ENCODE measurements around the gene REV1. TPM values are rescaled to one million over a fixed set of nuclear protein-coding genes. Genes with fewer than 3 reads are reported as not detected.

REV1 gene
- total and polyA plus RNA-seq, 8 donors: 6.5 to 122 (median 23.5) TPM

GRCh38 chr2:99451686-99452085 lies 38.1 kb downstream of the REV1 start:
- no peak overlapping the region for H3K4me3 ChIP-seq
- H3K27ac ChIP-seq: no peak overlapping the region
- no peak for DNase-seq
- peaks cover 0 to 33% (median 14%) of the 10 kb centered on the region in 4 donors for H3K4me1 ChIP-seq
- H3K27me3 ChIP-seq: no peaks in the 10 kb centered on the region
- 71 to 81% (median 77%) methylated on average over 4 of the region's 4 CpGs for WGBS, 5 donors
- no peaks in the 10 kb centered on the region for H3K9me3 ChIP-seq
- H3K36me3 ChIP-seq: peaks cover 0 to 74% (median 70%) of the 10 kb centered on the region in 4 donors
- intact Hi-C loops (cut with DNase I; ENCODE audit: low total_unique reads): no loop called here
- TF ChIP-seq POLR2A (IDR thresholded peaks at IDR 0.05): no peak
- no peak for TF ChIP-seq EP300 (IDR thresholded peaks at IDR 0.05)
- no peak for TF ChIP-seq CTCF (IDR thresholded peaks at IDR 0.05)
- no peak for TF ChIP-seq POLR2AphosphoS5 (IDR thresholded peaks at IDR 0.05)

- Histone ChIP-seq H3K36me3 (peaks cover 0 to 73% (median 66%) of the 10 kb centered on the region in 4 donors), H3K4me1 (peaks cover 0 to 29% (median 14%) of the 10 kb centered on the region in 4 donors), H3K9me3 (no peaks in the 10 kb centered on the region), H3K27me3 (no peaks in the 10 kb centered on the region), H3K4me3 (no peak overlapping the region), H3K27ac (no peak overlapping the region)
- DNase-seq: no peak
- 74 to 84% (median 77%) methylated on average over 4 of the region's 4 CpGs for WGBS, 5 donors
- intact Hi-C loops (cut with DNase I; ENCODE audit: low total_unique reads): no loop called here
- TF ChIP-seq CTCF (IDR thresholded peaks at IDR 0.05) (no peak), POLR2A (IDR thresholded peaks at IDR 0.05) (no peak), POLR2AphosphoS5 (IDR thresholded peaks at IDR 0.05) (no peak), EP300 (IDR thresholded peaks at IDR 0.05) (no peak)
Observed at GRCh38 chr2:99451280-99451679, 38.5 kb downstream of the REV1 start.

- TF ChIP-seq POLR2A (IDR thresholded peaks at IDR 0.05) (no peak), CTCF (IDR thresholded peaks at IDR 0.05) (no peak), EP300 (IDR thresholded peaks at IDR 0.05) (no peak), POLR2AphosphoS5 (IDR thresholded peaks at IDR 0.05) (no peak)
- intact Hi-C loops (cut with DNase I; ENCODE audit: low total_unique reads): no loop called here
- Histone ChIP-seq H3K27me3 (no peaks in the 10 kb centered on the region), H3K4me1 (peaks cover 0 to 27% (median 12%) of the 10 kb centered on the region in 4 donors), H3K4me3 (no peak overlapping the region), H3K36me3 (peaks cover 0 to 62% (median 59%) of the 10 kb centered on the region in 4 donors), H3K9me3 (no peaks in the 10 kb centered on the region), H3K27ac (no peak overlapping the region)
- DNase-seq: no peak
- 76 to 88% (median 83%) methylated on average over 1 of the region's 1 CpG for WGBS, 5 donors
Observed at GRCh38 chr2:99450199-99450598, 39.6 kb downstream of the REV1 start.

- intact Hi-C loops (cut with DNase I; ENCODE audit: low total_unique reads): no loop called here
- Histone ChIP-seq H3K27me3 (no peaks in the 10 kb centered on the region), H3K9me3 (no peaks in the 10 kb centered on the region), H3K4me3 (no peak overlapping the region), H3K27ac (no peak overlapping the region), H3K36me3 (peaks cover 0 to 54% (median 52%) of the 10 kb centered on the region in 4 donors), H3K4me1 (peaks cover 0 to 35% (median 14%) of the 10 kb centered on the region in 4 donors)
- WGBS, 5 donors: 69 to 83% (median 74%) methylated on average over 2 of the region's 2 CpGs
- DNase-seq: no peak
- TF ChIP-seq POLR2A (IDR thresholded peaks at IDR 0.05) (no peak), CTCF (IDR thresholded peaks at IDR 0.05) (no peak), EP300 (IDR thresholded peaks at IDR 0.05) (no peak), POLR2AphosphoS5 (IDR thresholded peaks at IDR 0.05) (peak in 1 of 3 donors; percentile 18)
Observed at GRCh38 chr2:99448556-99448955, 41.3 kb downstream of the REV1 start.
